SK-N-SH treated with all-trans-retinoic acid at 6 μM for 48 hours (cell line): ENCODE data around the gene TANC1.

ENCODE experiments used
- ATAC-seq: fragments of 200-7000 bp; cut with Tn5 transposase; 3 replicates; pipeline ENCODE4 v1.9.1; 2020; ENCODE audit warnings: mild to moderate bottlenecking, moderate library complexity
- ARNTL ChIP-seq: fragments of 450-650 bp; formaldehyde crosslinking; IDR thresholded peaks from 2 replicates; pipeline ENCODE4 v1.5.0; 2020; ENCODE audit warnings: low read depth, mild to moderate bottlenecking, moderate library complexity, borderline replicate concordance
- BACH2 ChIP-seq: fragments of 250-450 bp; sonication (Bioruptor Pico); IDR thresholded peaks from 2 replicates; pipeline ENCODE4 v1.9.0; 2021; ENCODE audit warnings: mild to moderate bottlenecking, borderline replicate concordance
- CSDC2 ChIP-seq: fragments of 250-450 bp; sonication (Bioruptor Pico); IDR thresholded peaks from 2 replicates; pipeline ENCODE4 v1.5.0; 2020; ENCODE audit warnings: mild to moderate bottlenecking, moderate library complexity
- ESRRG ChIP-seq: fragments of 250-450 bp; sonication (Bioruptor Pico); IDR thresholded peaks from 2 replicates; pipeline ENCODE4 v1.6.1; 2021; ENCODE audit warnings: mild to moderate bottlenecking
- GLIS3 ChIP-seq: fragments of 250-450 bp; sonication (Bioruptor Pico); IDR thresholded peaks from 2 replicates; pipeline ENCODE4 v1.5.0; 2020; ENCODE audit warnings: mild to moderate bottlenecking, moderate library complexity
- ISL1 ChIP-seq: fragments of 250-450 bp; sonication (Bioruptor Pico); IDR thresholded peaks from 2 replicates; pipeline ENCODE4 v2.1.2; 2022; ENCODE audit warnings: mild to moderate bottlenecking, moderate library complexity
- OSR1 ChIP-seq: fragments of 250-450 bp; sonication (Bioruptor Pico); IDR thresholded peaks from 2 replicates; pipeline ENCODE4 v1.8.0; 2022; ENCODE audit warnings: moderate library complexity, mild to moderate bottlenecking, inconsistent platforms
- PPARA ChIP-seq: fragments of 250-450 bp; sonication (Bioruptor Pico); IDR thresholded peaks from 2 replicates; pipeline ENCODE4 v1.5.0; 2020; ENCODE audit warnings: mild to moderate bottlenecking, borderline replicate concordance
- RARB ChIP-seq: fragments of 250-450 bp; sonication (Bioruptor Pico); IDR thresholded peaks from 2 replicates; pipeline ENCODE4 v1.8.0; 2021; ENCODE audit warnings: mild to moderate bottlenecking, moderate library complexity
- SNAI2 ChIP-seq: fragments of 250-450 bp; sonication (Bioruptor Pico); IDR thresholded peaks from 2 replicates; pipeline ENCODE4 v1.5.0; 2020; ENCODE audit warnings: mild to moderate bottlenecking, moderate library complexity
- TCF4 ChIP-seq: fragments of 250-450 bp; sonication (Bioruptor Pico); IDR thresholded peaks from 2 replicates; pipeline ENCODE4 v1.8.0; 2021; ENCODE audit warnings: mild to moderate bottlenecking, moderate library complexity, borderline replicate concordance
- TOX ChIP-seq: fragments of 250-450 bp; sonication (Bioruptor Pico); IDR thresholded peaks from 2 replicates; pipeline ENCODE4 v1.8.0; 2021; ENCODE audit warnings: mild to moderate bottlenecking, moderate library complexity, borderline replicate concordance
- ZC3H10 ChIP-seq: fragments of 250-450 bp; sonication (Bioruptor Pico); IDR thresholded peaks from 2 replicates; pipeline ENCODE4 v1.5.1; 2021; ENCODE audit warnings: mild to moderate bottlenecking, moderate library complexity
- ZFP30 ChIP-seq: fragments of 450-650 bp; formaldehyde crosslinking; IDR thresholded peaks from 2 replicates; pipeline ENCODE4 v1.5.0; 2022; ENCODE audit warnings: mild to moderate bottlenecking, moderate library complexity
- ZNF565 ChIP-seq: fragments of 450-650 bp; formaldehyde crosslinking; conservative IDR thresholded peaks from 2 replicates; pipeline ENCODE4 v1.5.0; 2020; ENCODE audit warnings: low read depth, mild to moderate bottlenecking, moderate library complexity
- ZNF70 ChIP-seq: fragments of 450-650 bp; formaldehyde crosslinking; IDR thresholded peaks from 2 replicates; pipeline ENCODE4 v1.5.0; 2020; ENCODE audit warnings: mild to moderate bottlenecking, moderate library complexity
- TF ChIP-seq, protein P1 (sequence below): fragments of 250-450 bp; sonication (Bioruptor Pico); IDR thresholded peaks from 2 replicates; pipeline ENCODE4 v1.8.0; 2021; ENCODE audit warnings: low read depth, mild to moderate bottlenecking, moderate library complexity, borderline replicate concordance
- TF ChIP-seq, protein P2 (sequence below): fragments of 250-450 bp; sonication (Bioruptor Pico); IDR thresholded peaks from 2 replicates; pipeline ENCODE4 v1.5.1; 2021; ENCODE audit warnings: mild to moderate bottlenecking, moderate library complexity
- TF ChIP-seq, protein P3 (sequence below): fragments of 250-450 bp; sonication (Bioruptor Pico); IDR thresholded peaks from 2 replicates; pipeline ENCODE4 v1.5.0; 2020; ENCODE audit warnings: mild to moderate bottlenecking, moderate library complexity

The TANC1 gene

DNA sequence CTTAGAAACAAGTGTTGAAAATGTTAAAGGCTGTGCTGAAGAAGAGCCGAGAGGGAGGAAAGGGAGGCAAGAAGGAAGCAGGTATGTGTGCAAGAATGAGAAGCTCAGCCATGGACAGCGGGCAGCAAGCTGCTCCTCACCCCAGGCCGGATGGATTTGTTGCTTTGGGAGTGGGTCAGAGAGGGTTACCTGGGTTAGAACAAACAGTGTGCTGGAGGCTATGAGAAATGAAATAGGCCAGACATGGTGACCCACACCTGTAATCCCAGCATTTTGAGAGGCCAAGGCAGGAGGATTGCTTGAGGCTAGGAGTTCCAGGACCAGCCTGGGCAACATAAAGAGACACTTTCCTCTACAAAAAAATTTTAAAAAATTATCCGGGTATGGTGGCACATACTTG is 97.5 kb downstream of the TANC1 start:
- ATAC-seq = no peak
- TF ChIP-seq OSR1 (CRISPR knock-in tag) (no peak), TOX (CRISPR knock-in tag) (no peak)
- TF ChIP-seq, protein P1, sequence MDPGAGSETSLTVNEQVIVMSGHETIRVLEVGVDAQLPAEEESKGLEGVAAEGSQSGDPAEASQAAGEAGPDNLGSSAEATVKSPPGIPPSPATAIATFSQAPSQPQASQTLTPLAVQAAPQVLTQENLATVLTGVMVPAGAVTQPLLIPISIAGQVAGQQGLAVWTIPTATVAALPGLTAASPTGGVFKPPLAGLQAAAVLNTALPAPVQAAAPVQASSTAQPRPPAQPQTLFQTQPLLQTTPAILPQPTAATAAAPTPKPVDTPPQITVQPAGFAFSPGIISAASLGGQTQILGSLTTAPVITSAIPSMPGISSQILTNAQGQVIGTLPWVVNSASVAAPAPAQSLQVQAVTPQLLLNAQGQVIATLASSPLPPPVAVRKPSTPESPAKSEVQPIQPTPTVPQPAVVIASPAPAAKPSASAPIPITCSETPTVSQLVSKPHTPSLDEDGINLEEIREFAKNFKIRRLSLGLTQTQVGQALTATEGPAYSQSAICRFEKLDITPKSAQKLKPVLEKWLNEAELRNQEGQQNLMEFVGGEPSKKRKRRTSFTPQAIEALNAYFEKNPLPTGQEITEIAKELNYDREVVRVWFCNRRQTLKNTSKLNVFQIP (CRISPR knock-in tag) = no peak

DNA sequence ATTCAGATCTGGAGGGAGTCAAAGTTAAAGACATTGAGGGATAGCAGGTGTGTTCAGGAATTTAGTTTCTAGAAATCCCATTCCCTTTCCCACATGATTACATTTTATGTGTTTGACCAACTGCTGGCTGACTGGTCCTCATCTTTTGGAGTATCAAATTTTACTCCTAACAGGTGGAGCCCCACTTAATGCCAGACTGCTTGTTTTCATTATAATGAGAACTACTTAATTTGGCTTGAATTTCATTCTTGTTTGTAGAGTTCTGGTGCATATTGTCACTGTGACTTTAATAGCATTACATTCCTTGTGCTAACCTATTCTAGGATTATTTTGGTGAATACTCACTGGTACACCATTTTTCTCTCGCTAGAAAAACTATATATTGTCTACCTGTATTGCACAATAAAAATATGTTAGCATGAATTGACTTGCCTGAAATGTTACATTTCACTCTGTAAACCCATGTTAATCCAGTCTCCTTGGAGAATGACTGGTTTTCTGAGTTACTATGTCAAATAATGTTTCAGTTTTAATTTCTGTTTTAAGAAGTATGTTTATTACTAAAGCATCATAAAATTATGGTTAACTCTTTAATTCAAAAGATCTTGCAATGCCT is 98.2 kb downstream of the TANC1 start:
- TF ChIP-seq GLIS3 (CRISPR knock-in tag) (no peak), ESRRG (CRISPR knock-in tag) (no peak), ZC3H10 (CRISPR knock-in tag) (no peak), ISL1 (CRISPR knock-in tag) (0 out of 2 replicates have a peak, but pooled peaks have one; percentile 23), ARNTL (CRISPR knock-in tag) (no peak), ZNF565 (CRISPR knock-in tag) (no peak), PPARA (CRISPR knock-in tag) (no peak)
- no peak for ATAC-seq

DNA sequence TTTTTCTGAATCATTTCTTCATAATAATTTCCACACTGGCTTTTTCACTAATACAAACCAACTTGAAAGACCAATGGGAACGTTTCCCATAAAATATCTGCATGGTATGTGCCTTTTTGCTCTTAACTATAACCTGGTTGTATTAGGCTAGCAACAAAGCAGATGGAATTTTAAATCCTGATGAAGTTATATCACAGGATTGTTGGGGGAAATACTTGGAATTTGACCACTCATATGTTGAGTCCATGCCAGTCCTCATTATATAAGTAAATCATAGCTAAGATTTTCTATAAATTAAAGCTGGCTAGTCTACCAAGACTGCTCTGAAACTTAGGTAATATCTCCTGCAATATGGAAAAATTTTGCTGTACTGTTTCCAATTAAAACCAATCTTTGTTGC is 99.5 kb downstream of the TANC1 start:
- ATAC-seq = no peak
- TF ChIP-seq TCF4 (CRISPR knock-in tag) = no peak
- TF ChIP-seq SNAI2 (CRISPR knock-in tag) = no peak
- TF ChIP-seq TOX (CRISPR knock-in tag) = no peak
- TF ChIP-seq, protein P1 (CRISPR knock-in tag) = no peak
- TF ChIP-seq BACH2 (CRISPR knock-in tag) = no peak
- no peak for TF ChIP-seq PPARA (CRISPR knock-in tag)
- no peak for TF ChIP-seq ZC3H10 (CRISPR knock-in tag)
- no peak for TF ChIP-seq CSDC2 (CRISPR knock-in tag)
- TF ChIP-seq ISL1 (CRISPR knock-in tag) = no peak
- no peak for TF ChIP-seq ZFP30
- no peak for TF ChIP-seq ZNF70 (CRISPR knock-in tag)
- TF ChIP-seq RARB (CRISPR knock-in tag) = no peak
- TF ChIP-seq, protein P2, sequence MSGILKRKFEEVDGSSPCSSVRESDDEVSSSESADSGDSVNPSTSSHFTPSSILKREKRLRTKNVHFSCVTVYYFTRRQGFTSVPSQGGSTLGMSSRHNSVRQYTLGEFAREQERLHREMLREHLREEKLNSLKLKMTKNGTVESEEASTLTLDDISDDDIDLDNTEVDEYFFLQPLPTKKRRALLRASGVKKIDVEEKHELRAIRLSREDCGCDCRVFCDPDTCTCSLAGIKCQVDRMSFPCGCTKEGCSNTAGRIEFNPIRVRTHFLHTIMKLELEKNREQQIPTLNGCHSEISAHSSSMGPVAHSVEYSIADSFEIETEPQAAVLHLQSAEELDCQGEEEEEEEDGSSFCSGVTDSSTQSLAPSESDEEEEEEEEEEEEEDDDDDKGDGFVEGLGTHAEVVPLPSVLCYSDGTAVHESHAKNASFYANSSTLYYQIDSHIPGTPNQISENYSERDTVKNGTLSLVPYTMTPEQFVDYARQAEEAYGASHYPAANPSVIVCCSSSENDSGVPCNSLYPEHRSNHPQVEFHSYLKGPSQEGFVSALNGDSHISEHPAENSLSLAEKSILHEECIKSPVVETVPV (CRISPR knock-in tag) = no peak
- TF ChIP-seq, protein P3, sequence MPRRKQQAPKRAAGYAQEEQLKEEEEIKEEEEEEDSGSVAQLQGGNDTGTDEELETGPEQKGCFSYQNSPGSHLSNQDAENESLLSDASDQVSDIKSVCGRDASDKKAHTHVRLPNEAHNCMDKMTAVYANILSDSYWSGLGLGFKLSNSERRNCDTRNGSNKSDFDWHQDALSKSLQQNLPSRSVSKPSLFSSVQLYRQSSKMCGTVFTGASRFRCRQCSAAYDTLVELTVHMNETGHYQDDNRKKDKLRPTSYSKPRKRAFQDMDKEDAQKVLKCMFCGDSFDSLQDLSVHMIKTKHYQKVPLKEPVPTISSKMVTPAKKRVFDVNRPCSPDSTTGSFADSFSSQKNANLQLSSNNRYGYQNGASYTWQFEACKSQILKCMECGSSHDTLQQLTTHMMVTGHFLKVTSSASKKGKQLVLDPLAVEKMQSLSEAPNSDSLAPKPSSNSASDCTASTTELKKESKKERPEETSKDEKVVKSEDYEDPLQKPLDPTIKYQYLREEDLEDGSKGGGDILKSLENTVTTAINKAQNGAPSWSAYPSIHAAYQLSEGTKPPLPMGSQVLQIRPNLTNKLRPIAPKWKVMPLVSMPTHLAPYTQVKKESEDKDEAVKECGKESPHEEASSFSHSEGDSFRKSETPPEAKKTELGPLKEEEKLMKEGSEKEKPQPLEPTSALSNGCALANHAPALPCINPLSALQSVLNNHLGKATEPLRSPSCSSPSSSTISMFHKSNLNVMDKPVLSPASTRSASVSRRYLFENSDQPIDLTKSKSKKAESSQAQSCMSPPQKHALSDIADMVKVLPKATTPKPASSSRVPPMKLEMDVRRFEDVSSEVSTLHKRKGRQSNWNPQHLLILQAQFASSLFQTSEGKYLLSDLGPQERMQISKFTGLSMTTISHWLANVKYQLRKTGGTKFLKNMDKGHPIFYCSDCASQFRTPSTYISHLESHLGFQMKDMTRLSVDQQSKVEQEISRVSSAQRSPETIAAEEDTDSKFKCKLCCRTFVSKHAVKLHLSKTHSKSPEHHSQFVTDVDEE = no peak

DNA sequence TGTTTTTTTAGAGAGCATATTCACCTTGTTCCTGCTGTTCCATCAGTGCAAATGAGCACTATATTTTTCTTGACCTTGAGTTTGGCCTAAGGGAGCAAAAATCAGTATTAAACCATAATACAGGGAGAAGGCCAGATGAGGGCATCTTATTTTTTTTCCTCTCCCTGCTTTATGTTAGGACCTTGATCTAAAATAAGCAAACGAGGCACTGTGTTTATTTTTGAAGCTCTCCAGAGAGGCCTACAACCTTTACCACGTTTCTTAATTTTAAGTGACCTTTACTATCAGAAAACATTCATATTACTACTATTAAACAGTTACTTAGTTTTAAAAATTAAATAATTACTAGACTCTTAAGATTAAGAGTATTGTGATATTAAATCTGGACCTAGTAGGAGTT is 100.8 kb downstream of the TANC1 start:
- ATAC-seq = no peak
- TF ChIP-seq, protein P2 (CRISPR knock-in tag) = no peak
- no peak for TF ChIP-seq BACH2 (CRISPR knock-in tag)
